GM23248 (cell line): ENCODE data around the gene ZYX.

Source experiments
- EZH2 ChIP-seq: fragments of 200-600 bp; sonication (generic); IDR thresholded peaks from 2 replicates; pipeline ENCODE4 v1.6.1; 2018; ENCODE audit warnings: antibody characterized with exemption, mild to moderate bottlenecking; ENCODE audit not compliant: insufficient read depth, poor library complexity, severe bottlenecking
- EZH2phosphoT487 ChIP-seq: fragments of 200-600 bp; sonication (generic); IDR thresholded peaks from 2 replicates; pipeline ENCODE4 v1.6.1; 2018; ENCODE audit warnings: antibody characterized with exemption, moderate library complexity, mild to moderate bottlenecking, low read depth; ENCODE audit not compliant: insufficient read depth

DNA sequence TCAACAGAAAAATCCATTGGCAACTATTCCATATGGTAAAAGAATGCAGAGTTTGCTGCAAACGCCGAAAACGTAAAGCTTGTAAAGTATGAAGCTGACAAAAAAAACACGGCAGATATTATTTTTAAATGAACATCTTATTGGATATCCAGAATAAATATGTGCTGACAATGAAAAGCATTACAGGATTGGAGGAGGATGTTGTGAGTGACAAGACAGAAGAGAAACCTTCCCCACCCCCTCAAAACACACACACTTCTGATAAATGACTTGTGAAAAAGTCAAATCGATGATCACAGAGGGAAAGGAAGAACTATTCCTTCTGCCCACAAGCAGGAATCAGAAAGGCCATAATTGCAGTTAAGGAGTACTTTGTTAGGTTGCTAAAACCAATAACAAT lies 33.2 kb upstream of the ZYX start:
- TF ChIP-seq EZH2phosphoT487 (no peak), EZH2 (no peak)
